GM10248 (cell line): ENCODE results near the gene FAM169A.
"Not testable (repeated sequence)": the region's sequence is repeated elsewhere in the genome, so short reads cannot be mapped to it uniquely, and the experiment has no call there.

Experiments
- CTCF ChIA-PET: fragments of 300-600 bp; sonication (Branson Sonifier 250); formaldehyde crosslinking; extraction: SDS; loops from one replicate; lab custom pipeline; 2021; ENCODE audit warnings: antibody characterized with exemption; lab: Yijun Ruan, JAX
- POLR2A ChIA-PET: fragments of 350-650 bp; sonication (Branson Sonifier 250); formaldehyde crosslinking; extraction: SDS; loops from one replicate; lab custom pipeline; 2020; ENCODE audit warnings: antibody characterized with exemption; lab: Yijun Ruan, JAX
- DNase-seq: peaks from one replicate; pipeline ENCODE4 v3.0.0; 2012; ENCODE audit errors: extremely low spot score
- CTCF ChIP-seq: IDR thresholded peaks from 2 replicates; pipeline ENCODE4 v1.5.1; 2012; ENCODE audit warnings: mild to moderate bottlenecking, low read depth; ENCODE audit errors: extremely low read depth, missing control alignments, control extremely low read depth

Gene FAM169A

GRCh38 chr5:74877624-74878304, 11.6 kb upstream of the FAM169A start:
- ChIA-PET POLR2A (no interaction called here), CTCF (interaction anchor here (0.8 to 1.2 kb wide), 2 partner anchors 17 to 29 kb away, joined by 3 read pairs; no protein-coding TSS in a partner anchor)
- no peak for DNase-seq
- TF ChIP-seq CTCF: no peak

- no peak for TF ChIP-seq CTCF
- DNase-seq: no peak
- ChIA-PET CTCF (no interaction called here), POLR2A (no interaction called here)
Measured at GRCh38 chr5:74875994-74876791, 10.0 kb upstream of the FAM169A start.

- ChIA-PET CTCF (interaction anchor here (1.3 kb wide), 1 partner anchor 16 kb away, joined by 3 read pairs; no protein-coding TSS in a partner anchor), POLR2A (no interaction called here)
- no peak for DNase-seq
- no peak for TF ChIP-seq CTCF
Measured at GRCh38 chr5:74873525-74874249, 7.5 kb upstream of the FAM169A start.

- ChIA-PET CTCF (interaction anchor here (1.8 kb wide), 1 partner anchor 19 kb away, joined by 5 read pairs; no protein-coding TSS in a partner anchor), POLR2A (no interaction called here)
- TF ChIP-seq CTCF: no peak
Measured at GRCh38 chr5:74870299-74871067, 4.3 kb upstream of the FAM169A start.

DNA sequence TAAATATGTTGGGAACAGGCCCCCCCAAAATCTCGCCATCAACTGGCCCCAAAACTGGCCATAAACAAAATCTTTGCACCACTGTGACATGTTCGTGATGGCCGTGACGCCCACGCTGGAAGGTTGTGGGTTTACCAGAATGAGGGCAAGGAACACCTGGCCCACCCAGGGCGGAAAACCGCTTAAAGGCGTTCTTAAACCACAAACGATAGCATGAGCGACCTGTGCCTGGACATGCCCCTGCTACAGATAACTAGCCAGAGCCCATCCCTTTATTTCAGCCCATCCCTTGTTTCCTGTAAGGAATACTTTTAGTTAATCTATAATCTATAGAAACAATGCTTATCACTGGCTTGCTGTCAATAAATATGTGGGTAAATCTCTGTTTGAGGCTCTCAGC, 3.2 kb upstream of the FAM169A start:
- DNase-seq, POLR2A ChIA-PET: not testable (repeated sequence)
- CTCF ChIA-PET: interaction anchor here (1.8 kb wide), 1 partner anchor 20 kb away, joined by 5 read pairs; no protein-coding TSS in a partner anchor

More at GRCh38 chr5:74870299-74871067, 4.3 kb upstream of the FAM169A start:
- DNase-seq: no peak

DNA sequence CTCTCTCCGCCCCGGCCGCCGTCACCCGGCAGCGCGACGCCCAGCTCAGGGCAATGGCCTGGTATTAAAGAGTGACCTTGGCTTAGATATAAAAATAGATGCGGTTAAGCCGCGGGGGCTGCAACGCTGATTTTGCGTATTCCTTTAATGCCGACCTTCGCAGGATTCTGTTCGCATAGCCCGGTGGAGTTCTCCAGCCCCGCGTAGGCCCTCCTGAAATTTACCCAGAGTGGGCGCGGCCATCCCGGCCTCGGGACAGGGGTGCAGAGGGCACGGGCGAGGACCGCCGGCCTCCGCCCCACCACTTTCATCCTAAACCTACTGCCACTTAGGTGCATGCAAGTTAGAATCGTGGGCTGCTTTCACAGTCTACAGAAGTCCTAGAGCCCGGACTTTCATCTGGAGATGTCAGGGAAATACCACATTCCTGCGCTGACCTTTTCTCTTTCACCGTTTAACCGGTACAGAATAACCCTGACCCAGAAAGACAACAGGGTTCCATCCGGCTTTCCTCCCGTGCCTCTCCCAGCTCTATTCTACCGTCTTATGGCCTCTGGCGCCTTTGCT, 492 bp upstream of the FAM169A start:
- DNase-seq: no peak
- no peak for TF ChIP-seq CTCF
- ChIA-PET POLR2A (interaction anchor here (0.6 kb wide), 1 partner anchor 25 kb away, joined by 3 read pairs; no protein-coding TSS in a partner anchor), CTCF (no interaction called here)
